ENCODE measurements around the gene NBAS.
"Not testable (repeated sequence)": the region's sequence is repeated elsewhere in the genome, so short reads cannot be mapped to it uniquely, and the experiment has no call there.

NBAS gene

DNA sequence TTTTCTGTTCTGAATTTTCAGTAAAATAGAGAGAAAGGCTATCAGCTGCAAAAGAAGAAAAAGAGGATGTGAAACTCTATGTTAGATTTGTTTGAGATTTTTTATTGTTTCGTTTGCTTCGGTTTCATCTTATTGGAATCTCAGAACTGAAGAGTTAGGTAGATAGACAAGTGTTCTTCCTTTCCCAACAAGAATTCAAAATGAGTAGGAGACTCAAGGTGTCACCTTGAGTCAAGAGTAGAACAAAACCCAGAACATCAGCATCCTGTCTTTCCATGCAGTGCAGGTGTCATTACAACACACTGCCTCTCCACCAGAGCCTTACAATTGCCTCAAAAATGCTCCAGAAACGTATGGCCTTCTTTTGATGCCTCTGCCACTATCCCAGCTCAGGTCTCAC, 21.1 kb downstream of the NBAS start:
- no peak overlapping the region for H3K27ac ChIP-seq
- DNase-seq (ENCODE audit: low read depth, low spot score) = no peak
- TF ChIP-seq POLR2AphosphoS5 (IDR thresholded peaks at IDR 0.05; ENCODE audit: borderline replicate concordance, low read depth, low read length) (no peak), FOXP2 (optimal IDR thresholded peaks at IDR 0.05; ENCODE audit: control extremely low read depth, extremely low read length, insufficient read depth) (no peak), EZH2 (IDR thresholded peaks at IDR 0.05) (no peak)
- no peak overlapping the region for H3K4me3 ChIP-seq
- 0 out of 2 replicates have a peak, but pooled peaks cover 3% of the 10 kb centered on the region for H3K36me3 ChIP-seq (ENCODE audit: insufficient read depth, low read length)
- no peak overlapping the region for H3K9ac ChIP-seq (ENCODE audit: insufficient read length)
- H3K9me3 ChIP-seq (ENCODE audit: low read depth, low read length) = no peaks in the 10 kb centered on the region

DNA sequence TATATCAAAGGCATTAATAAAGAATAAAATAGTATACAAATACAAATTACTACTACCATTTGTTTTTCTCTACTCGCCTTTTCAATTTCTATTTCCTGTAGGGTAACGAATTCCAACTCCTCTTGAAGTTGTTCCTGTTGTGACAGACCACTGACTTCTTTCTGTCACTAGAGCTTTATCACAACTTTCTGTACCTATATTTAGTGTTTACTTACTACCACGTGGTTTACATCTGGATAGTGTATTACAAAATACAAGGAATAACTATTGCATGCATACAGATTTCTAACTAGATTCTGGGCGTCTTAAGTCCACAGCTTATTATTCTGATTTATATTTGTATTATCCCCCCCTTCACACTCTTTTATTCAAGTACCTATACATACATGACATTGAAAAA, 22.3 kb downstream of the NBAS start:
- Histone ChIP-seq H3K9ac (ENCODE audit: insufficient read length) (no peak overlapping the region), H3K27ac (no peak overlapping the region), H3K36me3 (ENCODE audit: insufficient read depth, low read length) (peaks cover 7% of the 10 kb centered on the region), H3K4me3 (no peak overlapping the region), H3K9me3 (ENCODE audit: low read depth, low read length) (no peaks in the 10 kb centered on the region)
- no peak for DNase-seq (ENCODE audit: low read depth, low spot score)
- TF ChIP-seq FOXP2 (optimal IDR thresholded peaks at IDR 0.05; ENCODE audit: control extremely low read depth, extremely low read length, insufficient read depth) = no peak
- no peak for TF ChIP-seq POLR2AphosphoS5 (IDR thresholded peaks at IDR 0.05; ENCODE audit: borderline replicate concordance, low read depth, low read length)
- TF ChIP-seq EZH2 (IDR thresholded peaks at IDR 0.05) = no peak

DNA sequence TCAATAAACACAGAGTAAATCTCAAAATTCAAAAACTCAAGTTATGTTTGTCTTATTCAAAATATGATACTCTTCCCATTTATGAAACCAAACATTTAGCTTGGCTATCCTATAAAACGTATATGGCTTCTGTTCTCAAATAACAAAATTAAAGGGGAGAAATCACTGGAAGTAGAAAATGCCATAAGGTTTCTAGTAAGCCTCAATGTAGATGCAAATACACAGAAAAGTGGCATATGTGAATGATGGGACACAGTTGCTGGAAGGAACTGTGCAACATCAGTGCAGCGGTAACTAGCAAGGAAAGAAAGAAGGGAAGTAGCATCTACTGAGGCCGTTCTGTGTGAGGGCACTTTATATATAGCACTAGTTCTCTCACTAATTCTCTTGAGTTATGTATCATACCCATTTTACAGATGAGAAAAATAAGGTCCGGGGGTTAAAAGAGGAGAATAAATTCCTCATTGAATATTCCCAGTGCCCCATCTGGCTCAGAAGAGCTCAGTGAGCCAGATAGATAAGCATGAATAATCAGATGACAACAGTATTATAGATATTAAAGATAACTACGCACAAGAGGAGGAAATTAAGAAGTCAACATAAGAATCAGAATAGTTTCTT, 27.2 kb downstream of the NBAS start:
- peaks cover 19% of the 10 kb centered on the region for H3K36me3 ChIP-seq (ENCODE audit: insufficient read depth, low read length)
- DNase-seq (ENCODE audit: low read depth, low spot score) = no peak
- H3K9me3 ChIP-seq (ENCODE audit: low read depth, low read length) = no peaks in the 10 kb centered on the region
- TF ChIP-seq FOXP2 (optimal IDR thresholded peaks at IDR 0.05; ENCODE audit: control extremely low read depth, extremely low read length, insufficient read depth) (no peak), POLR2AphosphoS5 (IDR thresholded peaks at IDR 0.05; ENCODE audit: borderline replicate concordance, low read depth, low read length) (no peak)
- H3K4me3 ChIP-seq = no peak overlapping the region
- H3K9ac ChIP-seq (ENCODE audit: insufficient read length) = no peak overlapping the region
- H3K27ac ChIP-seq = no peak overlapping the region

DNA sequence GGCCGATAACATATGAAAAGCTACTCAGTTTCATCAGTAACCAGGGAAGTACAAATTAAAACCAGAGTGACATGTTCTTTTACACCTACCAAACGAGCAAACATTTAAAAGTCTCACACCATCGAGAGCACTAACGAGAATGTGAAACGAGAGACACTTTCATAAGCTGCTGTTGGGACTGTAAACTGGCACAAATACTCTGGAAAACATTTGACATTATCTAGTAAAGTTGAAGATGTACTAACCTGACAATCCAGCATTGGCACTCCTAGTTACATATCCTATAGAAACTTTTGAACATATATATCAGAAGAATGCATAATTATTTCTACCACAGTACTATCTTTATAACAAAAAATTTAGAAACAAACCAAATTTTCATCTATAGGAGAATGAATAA, 28.1 kb downstream of the NBAS start:
- H3K36me3 ChIP-seq (ENCODE audit: insufficient read depth, low read length) = peaks cover 19% of the 10 kb centered on the region
- H3K9ac ChIP-seq (ENCODE audit: insufficient read length) = no peak overlapping the region
- H3K27ac ChIP-seq = no peak overlapping the region
- H3K9me3 ChIP-seq (ENCODE audit: low read depth, low read length) = no peaks in the 10 kb centered on the region
- no peak for DNase-seq (ENCODE audit: low read depth, low spot score)
- no peak for TF ChIP-seq POLR2AphosphoS5 (IDR thresholded peaks at IDR 0.05; ENCODE audit: borderline replicate concordance, low read depth, low read length)
- H3K4me3 ChIP-seq = no peak overlapping the region

DNA sequence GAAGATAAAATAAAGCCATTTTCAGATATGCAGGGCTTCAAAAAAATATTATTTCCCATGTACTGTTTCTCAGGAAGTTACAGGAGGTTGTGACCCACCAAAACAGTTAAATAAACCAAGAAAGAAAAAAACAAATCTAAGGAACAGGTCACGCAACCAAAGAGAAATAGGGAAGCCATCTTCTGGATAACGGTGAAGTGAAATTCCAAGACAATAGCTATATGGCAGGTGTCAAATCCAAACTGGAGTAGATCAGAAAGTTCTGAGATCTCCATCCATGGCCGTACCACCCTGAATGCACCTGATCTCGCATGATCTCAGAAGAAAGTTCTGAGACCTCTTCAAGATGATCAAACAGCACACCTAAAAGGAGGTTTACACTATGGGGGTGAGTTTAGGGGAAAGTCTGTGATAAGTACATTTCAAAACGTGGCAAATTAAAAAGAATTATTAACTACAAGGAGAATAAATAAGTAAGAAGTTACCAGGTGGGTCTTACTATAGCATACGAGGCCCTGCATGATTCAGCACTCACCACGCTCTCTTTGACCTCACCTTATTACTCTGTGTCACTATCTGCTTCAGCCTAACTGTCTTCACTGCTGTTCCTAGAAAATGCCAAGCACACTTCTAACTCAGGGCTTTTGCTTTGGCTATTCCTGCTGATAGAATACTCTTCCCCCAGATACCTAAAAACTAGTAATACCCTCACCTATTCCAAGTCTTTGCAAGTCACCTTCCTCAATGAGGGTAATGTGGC, 29.9 kb downstream of the NBAS start:
- no peak for DNase-seq (ENCODE audit: low read depth, low spot score)
- TF ChIP-seq EZH2 (IDR thresholded peaks at IDR 0.05) (no peak), FOXP2 (optimal IDR thresholded peaks at IDR 0.05; ENCODE audit: control extremely low read depth, extremely low read length, insufficient read depth) (no peak), POLR2AphosphoS5 (IDR thresholded peaks at IDR 0.05; ENCODE audit: borderline replicate concordance, low read depth, low read length) (no peak)
- Histone ChIP-seq H3K4me3 (no peak overlapping the region), H3K27ac (no peak overlapping the region), H3K36me3 (ENCODE audit: insufficient read depth, low read length) (peaks cover 21% of the 10 kb centered on the region), H3K9me3 (ENCODE audit: low read depth, low read length) (no peaks in the 10 kb centered on the region), H3K9ac (ENCODE audit: insufficient read length) (no peak overlapping the region)

DNA sequence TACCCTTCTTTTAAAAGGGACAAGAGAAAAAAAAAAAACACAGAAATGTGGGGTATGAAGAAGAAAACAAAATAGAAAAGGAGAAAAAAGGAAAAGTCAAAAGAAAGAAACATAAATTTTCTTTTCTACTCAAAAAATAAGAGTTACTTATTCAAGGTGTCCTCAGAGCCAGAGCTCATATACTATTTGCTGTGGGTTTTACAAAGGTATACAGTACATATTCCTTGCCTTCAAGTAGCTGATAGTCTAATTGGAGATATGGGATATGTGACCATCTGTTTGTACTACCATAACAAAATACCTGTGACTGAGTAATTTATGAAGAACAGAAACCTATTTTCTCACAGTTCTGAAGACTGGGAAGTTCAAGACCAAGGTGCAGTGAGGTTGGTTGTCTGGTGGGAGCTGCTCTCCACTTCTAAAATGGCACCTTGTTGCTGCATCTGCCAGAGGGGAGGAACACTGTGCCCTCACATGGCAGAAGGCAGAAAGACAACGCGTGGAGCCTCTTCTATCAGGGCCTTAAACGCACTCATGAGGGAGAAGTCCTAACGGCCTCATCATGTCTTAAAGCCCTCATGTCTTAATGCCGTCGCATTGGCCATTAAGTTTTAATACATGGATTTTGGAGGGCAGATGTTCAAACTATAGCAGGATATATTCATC, 33.9 kb downstream of the NBAS start:
- no peak for DNase-seq (ENCODE audit: low read depth, low spot score)
- Histone ChIP-seq H3K27ac (no peak overlapping the region), H3K36me3 (ENCODE audit: insufficient read depth, low read length) (peaks cover 15% of the 10 kb centered on the region; the same call in 1 of the 2 replicates), H3K4me3 (no peak overlapping the region), H3K9ac (ENCODE audit: insufficient read length) (no peak overlapping the region), H3K9me3 (ENCODE audit: low read depth, low read length) (no peaks in the 10 kb centered on the region)
- TF ChIP-seq POLR2AphosphoS5 (IDR thresholded peaks at IDR 0.05; ENCODE audit: borderline replicate concordance, low read depth, low read length) (no peak), FOXP2 (optimal IDR thresholded peaks at IDR 0.05; ENCODE audit: control extremely low read depth, extremely low read length, insufficient read depth) (no peak), EZH2 (IDR thresholded peaks at IDR 0.05) (no peak)

DNA sequence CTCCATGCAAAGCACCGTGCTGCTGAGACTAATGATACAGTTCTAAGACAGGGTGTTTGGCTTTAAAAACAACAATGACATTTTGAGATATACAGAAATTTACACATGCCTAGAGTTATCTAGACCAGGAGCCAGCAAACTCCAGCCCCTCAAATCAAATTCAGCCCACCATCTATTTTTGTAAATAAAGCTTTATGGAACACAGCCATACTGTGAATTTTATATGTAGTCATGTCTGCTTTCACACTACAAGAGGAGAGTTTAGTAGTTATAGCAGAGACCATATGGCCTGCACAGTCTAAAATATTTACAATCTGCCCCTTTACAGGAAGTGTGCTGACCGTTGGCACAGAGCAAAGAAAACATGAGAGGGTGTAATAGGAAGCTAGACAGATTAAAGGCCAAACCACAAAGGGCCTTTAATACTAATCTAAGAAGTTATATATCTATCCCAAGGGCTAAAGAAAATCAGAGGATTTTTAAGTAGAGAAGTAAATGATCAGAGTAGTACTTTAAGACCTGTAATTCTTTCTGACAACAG, 39.4 kb downstream of the NBAS start:
- no peak for DNase-seq (ENCODE audit: low read depth, low spot score)
- H3K9ac ChIP-seq (ENCODE audit: insufficient read length) = no peak overlapping the region
- no peak for TF ChIP-seq FOXP2 (optimal IDR thresholded peaks at IDR 0.05; ENCODE audit: control extremely low read depth, extremely low read length, insufficient read depth)
- TF ChIP-seq POLR2AphosphoS5 (IDR thresholded peaks at IDR 0.05; ENCODE audit: borderline replicate concordance, low read depth, low read length) = no peak
- no peak for TF ChIP-seq EZH2 (IDR thresholded peaks at IDR 0.05)
- no peaks in the 10 kb centered on the region for H3K9me3 ChIP-seq (ENCODE audit: low read depth, low read length)
- H3K4me3 ChIP-seq = no peak overlapping the region
- peaks cover 8% of the 10 kb centered on the region; the same call in 1 of the 2 replicates for H3K36me3 ChIP-seq (ENCODE audit: insufficient read depth, low read length)
- no peak overlapping the region for H3K27ac ChIP-seq

DNA sequence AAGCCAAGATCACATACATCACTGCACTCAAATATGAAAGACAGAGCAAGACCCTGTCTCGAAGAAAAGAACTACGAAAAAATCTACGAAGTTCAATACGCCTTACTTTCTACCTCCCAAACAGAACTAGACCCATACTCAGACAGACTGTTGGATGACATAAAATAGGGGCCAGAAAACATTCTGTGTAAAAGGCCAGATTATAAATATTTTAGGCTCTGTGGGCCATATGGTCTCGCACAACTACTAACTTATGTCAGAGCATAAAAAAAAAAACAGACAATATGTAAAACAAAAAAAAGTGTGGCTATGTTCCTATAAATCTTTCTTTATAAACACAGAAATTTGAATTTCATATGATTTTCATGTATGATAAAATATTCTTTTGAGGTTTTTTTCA, 40.8 kb downstream of the NBAS start:
- Histone ChIP-seq H3K36me3 (ENCODE audit: insufficient read depth, low read length) (peaks cover 4% of the 10 kb centered on the region; the same call in 1 of the 2 replicates), H3K27ac (no peak overlapping the region), H3K9me3 (ENCODE audit: low read depth, low read length) (no peaks in the 10 kb centered on the region), H3K4me3 (no peak overlapping the region), H3K9ac (ENCODE audit: insufficient read length) (no peak overlapping the region)
- DNase-seq (ENCODE audit: low read depth, low spot score) = no peak
- TF ChIP-seq POLR2AphosphoS5 (IDR thresholded peaks at IDR 0.05; ENCODE audit: borderline replicate concordance, low read depth, low read length) = no peak
- no peak for TF ChIP-seq FOXP2 (optimal IDR thresholded peaks at IDR 0.05; ENCODE audit: control extremely low read depth, extremely low read length, insufficient read depth)
- no peak for TF ChIP-seq EZH2 (IDR thresholded peaks at IDR 0.05)

DNA sequence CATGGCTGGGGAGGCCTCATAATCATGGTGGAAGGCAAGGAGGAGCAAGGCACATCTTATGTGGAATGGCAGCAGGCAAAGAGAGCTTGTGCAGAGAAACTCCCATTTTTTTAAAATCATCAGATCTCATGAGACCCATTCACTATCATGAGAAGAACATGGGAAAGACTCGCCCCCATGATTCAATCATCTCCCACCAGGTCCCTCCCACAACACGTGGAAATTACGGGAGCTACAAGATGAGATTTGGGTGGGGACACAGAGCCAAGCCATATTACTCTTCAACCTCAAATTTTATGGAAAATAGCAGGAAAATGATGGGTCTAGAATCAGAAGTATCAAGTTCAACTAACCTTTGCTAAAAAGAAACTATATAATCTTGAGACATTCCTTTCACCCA, 42.4 kb downstream of the NBAS start:
- not testable (repeated sequence) for DNase-seq (ENCODE audit: low read depth, low spot score); H3K9me3 ChIP-seq (ENCODE audit: low read depth, low read length); H3K27ac ChIP-seq; H3K4me3 ChIP-seq; H3K36me3 ChIP-seq (ENCODE audit: insufficient read depth, low read length); H3K9ac ChIP-seq (ENCODE audit: insufficient read length)

Measured in SK-N-MC (cell line).